Nephron (organoid): Measurements from ENCODE around the gene RCC1.
A peak's percentile ranks its signal among the peaks of the same experiment; 100 is the strongest.
"Not testable (repeated sequence)": the region's sequence is repeated elsewhere in the genome, so short reads cannot be mapped to it uniquely, and the experiment has no call there.

Experiments
- H3K27ac Mint-ChIP-seq, 3 experiments: 2 replicates each; pipeline ENCODE4 v1.8.0; 2020; ENCODE audit warnings: mixed read lengths in 3 of 3, mild to moderate bottlenecking in 2 of 3, moderate library complexity in 1 of 3
- H3K27me3 Mint-ChIP-seq: 2 replicates; pipeline ENCODE4 v1.8.0; 2021; ENCODE audit warnings: low read depth, mild to moderate bottlenecking, moderate library complexity, mixed read lengths
- H3K36me3 Mint-ChIP-seq: 2 replicates; pipeline ENCODE4 v1.8.0; 2020; ENCODE audit warnings: low read depth, mixed read lengths
- H3K4me1 Mint-ChIP-seq: 2 replicates; pipeline ENCODE4 v1.8.0; 2020; ENCODE audit warnings: mixed read lengths
- H3K4me3 Mint-ChIP-seq, 3 experiments: 2 replicates each; pipeline ENCODE4 v1.8.0; 2020; ENCODE audit warnings: mild to moderate bottlenecking in 3 of 3, mixed read lengths in 3 of 3, moderate library complexity in 2 of 3
- H3K9me3 Mint-ChIP-seq: 2 replicates; pipeline ENCODE4 v1.8.0; 2020; ENCODE audit warnings: mixed read lengths
- TF ChIP-seq, protein P1 (sequence below), 3 experiments: fragments of 200-600 bp; sonication (generic); IDR thresholded peaks; one replicate each; pipeline ENCODE4 v1.5.0; 2021; ENCODE audit warnings: antibody characterized with exemption in 3 of 3; ENCODE audit not compliant: unreplicated experiment in 3 of 3

The RCC1 gene

DNA sequence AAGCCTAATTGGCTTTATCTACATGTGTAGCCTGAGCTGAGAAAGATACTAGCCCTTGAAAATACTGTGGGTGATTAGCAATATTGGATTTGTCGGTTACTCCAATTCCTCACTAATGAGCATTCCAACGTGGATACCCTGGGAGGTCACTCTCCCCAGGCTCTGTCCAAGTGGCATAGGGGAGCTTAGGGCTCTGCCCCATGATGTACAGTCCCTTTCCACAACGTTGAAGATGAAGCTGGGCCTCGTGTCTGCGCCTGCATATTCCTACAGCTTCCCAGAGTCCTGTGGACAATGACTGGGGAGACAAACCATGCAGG lies 2.6 kb downstream of the RCC1 start:
- Mint-ChIP-seq H3K36me3 (peaks cover 47% of the 10 kb centered on the region), H3K4me3 (peak overlapping the region; percentile 98 to 100 (median 99)), H3K27me3 (peaks cover 6% of the 10 kb centered on the region), H3K9me3 (no peaks in the 10 kb centered on the region), H3K4me1 (peaks cover 37% of the 10 kb centered on the region), H3K27ac (peak overlapping the region; percentile 74 to 100 (median 85))
- TF ChIP-seq, protein P1, sequence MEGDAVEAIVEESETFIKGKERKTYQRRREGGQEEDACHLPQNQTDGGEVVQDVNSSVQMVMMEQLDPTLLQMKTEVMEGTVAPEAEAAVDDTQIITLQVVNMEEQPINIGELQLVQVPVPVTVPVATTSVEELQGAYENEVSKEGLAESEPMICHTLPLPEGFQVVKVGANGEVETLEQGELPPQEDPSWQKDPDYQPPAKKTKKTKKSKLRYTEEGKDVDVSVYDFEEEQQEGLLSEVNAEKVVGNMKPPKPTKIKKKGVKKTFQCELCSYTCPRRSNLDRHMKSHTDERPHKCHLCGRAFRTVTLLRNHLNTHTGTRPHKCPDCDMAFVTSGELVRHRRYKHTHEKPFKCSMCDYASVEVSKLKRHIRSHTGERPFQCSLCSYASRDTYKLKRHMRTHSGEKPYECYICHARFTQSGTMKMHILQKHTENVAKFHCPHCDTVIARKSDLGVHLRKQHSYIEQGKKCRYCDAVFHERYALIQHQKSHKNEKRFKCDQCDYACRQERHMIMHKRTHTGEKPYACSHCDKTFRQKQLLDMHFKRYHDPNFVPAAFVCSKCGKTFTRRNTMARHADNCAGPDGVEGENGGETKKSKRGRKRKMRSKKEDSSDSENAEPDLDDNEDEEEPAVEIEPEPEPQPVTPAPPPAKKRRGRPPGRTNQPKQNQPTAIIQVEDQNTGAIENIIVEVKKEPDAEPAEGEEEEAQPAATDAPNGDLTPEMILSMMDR (IDR thresholded peaks at IDR 0.05; ENCODE audit: unreplicated experiment in 3 of 3): no peak

DNA sequence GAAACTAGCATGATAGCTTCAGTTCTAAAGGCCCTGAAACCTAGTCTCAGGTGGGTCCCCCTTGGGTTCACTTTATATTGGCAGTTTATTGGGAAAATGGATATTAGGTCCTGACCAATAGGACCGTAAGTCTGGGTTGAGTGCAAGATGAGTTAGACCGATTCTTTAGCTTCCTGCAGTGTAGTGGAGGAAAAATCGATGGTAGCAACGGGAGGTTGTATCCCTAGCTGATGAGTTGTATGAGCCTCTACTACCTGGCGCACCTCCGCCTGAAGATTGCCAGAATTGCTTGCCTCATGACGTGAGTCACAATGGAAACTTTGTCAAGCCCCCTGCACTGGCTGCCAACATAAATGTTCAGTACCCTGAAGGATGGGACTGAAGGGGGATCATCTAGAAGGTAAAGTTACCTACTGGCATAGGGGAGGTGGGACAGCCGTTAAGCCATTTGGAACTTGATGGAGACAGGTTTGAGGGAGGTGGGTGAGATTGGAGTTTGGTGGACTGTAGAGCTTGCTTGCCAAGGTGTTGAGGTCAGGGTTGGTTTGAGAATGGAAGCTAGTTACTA lies 3.9 kb downstream of the RCC1 start:
- Mint-ChIP-seq H3K27me3 (peaks cover 6% of the 10 kb centered on the region), H3K27ac (peak overlapping the region; percentile 57 to 100 (median 74)), H3K4me3 (peak overlapping the region; percentile 98 to 100 (median 99)), H3K9me3 (no peaks in the 10 kb centered on the region), H3K36me3 (peaks cover 51% of the 10 kb centered on the region), H3K4me1 (peaks cover 37% of the 10 kb centered on the region)
- TF ChIP-seq, protein P1 (IDR thresholded peaks at IDR 0.05; ENCODE audit: unreplicated experiment in 3 of 3): no peak

DNA sequence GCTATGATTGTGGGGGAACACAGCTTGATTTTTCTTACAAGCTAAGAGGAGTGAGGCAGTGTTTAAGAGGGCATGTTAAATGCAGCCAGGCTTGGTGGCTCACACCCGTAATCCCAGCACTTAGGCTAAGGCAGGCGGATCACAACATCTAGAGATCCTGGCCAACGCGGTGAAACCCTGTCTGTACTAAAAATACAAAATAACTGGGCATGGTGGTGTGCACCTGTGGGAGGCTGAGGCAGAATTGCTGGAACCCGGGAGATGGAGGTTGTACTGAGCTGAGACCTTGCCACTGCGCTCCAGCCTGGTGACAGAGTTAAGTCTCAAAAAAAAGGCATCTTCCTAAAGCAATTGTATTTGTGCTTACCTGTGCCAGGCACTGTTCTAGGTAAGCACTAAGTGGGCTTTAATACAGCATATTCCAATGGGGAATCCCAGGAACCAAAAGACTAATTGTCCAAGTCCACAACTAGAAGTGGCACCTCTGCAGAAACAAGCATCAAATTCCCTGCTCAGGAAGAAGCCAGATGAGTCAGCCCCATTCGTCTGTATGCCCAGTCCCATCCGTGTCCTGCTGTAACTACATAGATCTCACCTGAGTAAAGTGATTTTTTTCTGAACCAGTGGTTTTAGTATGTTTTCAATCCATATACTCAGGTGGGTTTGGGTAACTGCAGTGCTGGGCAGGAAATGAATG lies 4.6 kb downstream of the RCC1 start:
- peaks cover 6% of the 10 kb centered on the region for H3K27me3 Mint-ChIP-seq
- H3K36me3 Mint-ChIP-seq: peaks cover 53% of the 10 kb centered on the region
- H3K9me3 Mint-ChIP-seq: no peaks in the 10 kb centered on the region
- peak overlapping the region; percentile 98 to 100 (median 99) for H3K4me3 Mint-ChIP-seq
- peak overlapping the region; percentile 57 to 100 (median 74) for H3K27ac Mint-ChIP-seq
- H3K4me1 Mint-ChIP-seq: peaks cover 34% of the 10 kb centered on the region
- TF ChIP-seq, protein P1 (IDR thresholded peaks at IDR 0.05; ENCODE audit: unreplicated experiment in 3 of 3): no peak

DNA sequence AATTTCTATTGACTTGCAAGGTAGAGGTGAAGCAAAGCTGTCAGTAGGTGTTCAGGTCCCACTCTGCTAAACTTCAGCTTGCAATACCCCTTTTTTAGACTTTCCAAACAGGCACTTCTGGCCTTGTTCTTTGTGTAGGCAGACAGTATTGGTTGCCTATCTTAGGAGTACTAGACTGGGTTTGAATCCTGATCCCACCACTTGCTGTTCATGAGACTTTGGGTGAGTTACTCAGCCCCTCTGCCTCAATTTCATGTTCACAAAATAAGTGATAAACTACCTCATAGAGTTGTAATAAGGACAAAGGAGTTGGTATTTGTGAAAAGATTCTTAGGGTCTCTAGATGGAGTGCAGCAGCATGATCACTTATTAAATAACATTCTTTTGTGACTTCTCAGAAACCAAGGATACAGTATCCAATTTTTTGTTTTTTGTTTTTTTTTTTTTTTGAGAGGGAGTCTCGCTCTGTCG lies 5.2 kb downstream of the RCC1 start:
- Mint-ChIP-seq H3K36me3 (peaks cover 50% of the 10 kb centered on the region), H3K4me3 (peak overlapping the region in 2 of 3 experiments; percentile 13 to 100), H3K9me3 (no peaks in the 10 kb centered on the region), H3K4me1 (peaks cover 28% of the 10 kb centered on the region), H3K27me3 (peaks cover under 1% of the 10 kb centered on the region), H3K27ac (peak overlapping the region; percentile 38 to 74 (median 57))
- TF ChIP-seq, protein P1 (IDR thresholded peaks at IDR 0.05; ENCODE audit: unreplicated experiment in 3 of 3): no peak

DNA sequence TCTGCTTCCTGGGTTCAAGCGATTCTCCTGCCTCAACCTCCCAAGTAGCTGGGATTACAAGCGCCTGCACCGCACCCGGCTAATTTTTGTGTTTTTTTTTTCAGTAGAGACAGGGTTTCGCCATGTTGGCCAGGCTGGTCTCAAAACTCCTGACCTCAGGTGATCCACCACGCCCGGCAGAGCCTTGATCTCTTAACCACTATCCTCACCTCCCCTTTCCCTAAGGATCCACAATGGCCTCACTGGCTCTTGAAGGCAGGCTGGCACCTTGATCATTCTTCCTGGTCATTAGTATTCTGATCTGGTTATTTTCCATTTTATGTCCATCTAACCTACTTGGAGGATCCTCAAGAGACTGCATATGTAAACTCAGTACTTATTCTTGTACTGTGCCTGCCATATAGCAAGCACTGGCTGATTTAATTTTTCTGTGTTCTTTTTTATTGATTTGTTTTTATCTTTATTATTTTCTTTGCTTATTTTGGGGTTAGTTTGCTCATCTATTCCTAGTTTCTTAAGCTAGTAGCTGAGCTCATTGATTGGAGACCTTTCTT lies 6.3 kb downstream of the RCC1 start:
- no peaks in the 10 kb centered on the region for H3K27me3 Mint-ChIP-seq
- TF ChIP-seq, protein P1 (IDR thresholded peaks at IDR 0.05; ENCODE audit: unreplicated experiment in 3 of 3): no peak
- peaks cover 23% of the 10 kb centered on the region for H3K4me1 Mint-ChIP-seq
- peak overlapping the region in 2 of 3 experiments; percentile 11 to 59 for H3K4me3 Mint-ChIP-seq
- H3K9me3 Mint-ChIP-seq: no peaks in the 10 kb centered on the region
- peaks cover 47% of the 10 kb centered on the region for H3K36me3 Mint-ChIP-seq
- peak overlapping the region in 2 of 3 experiments; percentile 25 to 66 for H3K27ac Mint-ChIP-seq

DNA sequence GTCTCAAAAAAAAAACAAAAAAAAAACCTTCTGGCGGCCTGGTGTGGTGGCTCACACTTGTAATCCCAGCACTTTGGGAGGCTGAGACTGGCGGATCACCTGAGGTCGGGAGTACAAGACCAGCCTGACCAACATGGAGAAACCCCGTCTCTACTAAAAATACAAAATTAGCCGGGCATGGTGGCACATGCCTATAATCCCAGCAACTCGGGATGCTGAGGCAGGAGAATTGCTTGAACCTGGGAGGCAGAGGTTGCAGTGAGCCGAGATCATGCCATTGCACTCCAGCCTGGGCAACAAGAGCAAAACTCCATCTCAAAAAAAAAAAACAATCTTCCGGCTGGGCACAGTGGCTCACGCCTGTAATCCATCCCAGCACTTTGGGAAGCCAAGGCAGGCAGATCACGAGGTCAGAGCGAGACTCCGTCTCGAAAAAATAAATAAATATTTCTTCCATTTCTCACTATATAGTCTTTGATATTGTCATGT lies 8.6 kb downstream of the RCC1 start:
- H3K27me3 Mint-ChIP-seq, H3K27ac Mint-ChIP-seq, H3K9me3 Mint-ChIP-seq, H3K4me3 Mint-ChIP-seq: not testable (repeated sequence)
- Mint-ChIP-seq H3K4me1 (peaks cover 22% of the 10 kb centered on the region), H3K36me3 (peaks cover 33% of the 10 kb centered on the region)
